Stimulated activated naive CD8-positive, alpha-beta T cell treated with anti-CD3 and anti-CD28 coated beads, Interleukin-15, Interleukin-2, amounts not matched to agents 100 ng/mL and 50 ng/mL, for 24 hours (primary cell): ENCODE data around the gene TOX2.
A peak's percentile ranks its signal among the peaks of the same experiment; 100 is the strongest.

Experiments used
- H3K27ac Mint-ChIP-seq: one replicate; pipeline ENCODE4 v1.8.0; 2021; ENCODE audit warnings: mild to moderate bottlenecking, mixed read lengths
- H3K27me3 Mint-ChIP-seq: one replicate; pipeline ENCODE4 v1.8.0; 2021; ENCODE audit warnings: mixed read lengths
- H3K36me3 Mint-ChIP-seq: one replicate; pipeline ENCODE4 v1.8.0; 2021; ENCODE audit warnings: low read depth, mixed read lengths
- H3K4me1 Mint-ChIP-seq: one replicate; pipeline ENCODE4 v1.8.0; 2021; ENCODE audit warnings: low read depth, mixed read lengths
- H3K4me3 Mint-ChIP-seq: one replicate; pipeline ENCODE4 v1.8.0; 2021; ENCODE audit warnings: mild to moderate bottlenecking, mixed read lengths
- H3K9me3 Mint-ChIP-seq: one replicate; pipeline ENCODE4 v1.8.0; 2021; ENCODE audit warnings: mixed read lengths

TOX2 gene

DNA sequence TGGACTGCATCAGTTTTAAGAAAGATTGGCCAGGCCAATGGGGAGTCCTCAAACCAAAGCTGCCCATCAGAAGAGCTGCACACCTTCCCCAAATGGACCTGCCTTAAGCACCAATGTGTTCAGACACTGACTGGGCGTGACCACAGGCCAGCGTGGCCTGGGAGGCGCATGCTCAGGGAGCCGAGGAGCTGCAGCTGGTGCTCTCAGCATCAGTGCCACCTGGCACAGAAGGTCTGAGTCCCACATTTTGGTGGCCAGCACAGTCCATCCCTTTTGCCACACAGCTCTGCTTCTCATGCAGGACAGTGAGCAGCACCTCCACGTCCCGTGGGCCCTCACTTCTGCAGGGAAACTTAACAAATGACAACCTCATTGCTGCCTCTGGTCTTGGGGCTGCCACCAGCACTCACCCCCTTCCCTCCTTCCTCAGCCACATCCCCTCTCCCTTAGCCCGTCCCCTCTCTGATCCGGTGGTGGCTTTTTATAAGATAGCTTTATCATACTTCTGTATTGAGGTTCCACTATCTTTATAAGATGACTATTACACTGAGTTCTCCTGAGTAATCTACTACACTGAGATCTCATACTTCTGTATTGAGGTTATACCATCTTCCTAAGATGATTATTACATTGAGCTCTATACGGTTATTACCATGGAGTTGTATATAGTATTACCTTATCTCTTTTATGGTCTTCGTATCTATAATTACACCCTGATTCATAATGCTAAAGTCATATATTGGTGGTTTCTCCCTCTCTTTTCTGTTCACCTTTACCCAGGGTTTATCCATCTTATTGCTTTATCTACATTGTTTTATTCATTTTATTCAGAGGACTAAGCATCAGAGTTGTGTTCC lies 109.1 kb downstream of the TOX2 start:
- no peak overlapping the region for H3K4me3 Mint-ChIP-seq
- H3K27me3 Mint-ChIP-seq = peaks cover 19% of the 10 kb centered on the region
- peaks cover 30% of the 10 kb centered on the region for H3K4me1 Mint-ChIP-seq
- H3K36me3 Mint-ChIP-seq = no peaks in the 10 kb centered on the region
- no peaks in the 10 kb centered on the region for H3K9me3 Mint-ChIP-seq
- peak overlapping the region; percentile 31 for H3K27ac Mint-ChIP-seq

DNA sequence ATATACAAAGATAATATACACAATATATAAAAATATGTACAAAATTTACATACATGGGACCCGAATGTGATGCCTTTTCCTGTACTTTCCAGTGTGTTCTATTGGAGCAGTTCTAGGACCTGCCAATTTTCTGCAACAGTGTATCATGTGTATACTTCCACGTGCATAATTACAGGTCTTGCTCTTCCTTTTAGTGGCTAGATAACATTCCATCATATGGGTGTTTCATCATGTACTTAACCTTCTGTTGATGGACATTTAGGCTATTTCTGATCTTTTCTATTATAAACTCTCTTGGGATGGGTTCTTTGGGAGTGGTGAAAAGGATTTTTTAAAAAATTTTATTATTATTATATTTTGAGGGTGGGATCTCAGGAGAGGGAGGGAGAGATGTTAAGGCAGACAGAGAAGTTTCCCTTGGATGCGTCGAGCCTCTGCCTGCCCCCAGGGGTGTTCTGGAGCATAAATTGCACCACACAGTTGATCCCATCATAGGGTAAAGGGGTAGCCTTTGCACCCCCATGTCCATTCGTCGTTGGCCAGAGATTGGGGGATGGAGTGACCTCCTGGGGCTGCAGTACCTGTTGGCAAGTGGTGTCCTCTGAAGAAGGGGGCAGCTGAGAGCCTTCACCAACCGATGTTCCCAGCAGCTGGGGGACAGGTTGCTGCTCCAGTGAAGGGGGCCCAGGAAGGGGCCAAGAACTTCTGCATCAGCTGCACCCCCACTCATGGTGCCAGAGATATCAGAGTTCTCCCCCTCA lies 110.3 kb downstream of the TOX2 start:
- H3K36me3 Mint-ChIP-seq = no peaks in the 10 kb centered on the region
- H3K4me3 Mint-ChIP-seq = no peak overlapping the region
- peaks cover 22% of the 10 kb centered on the region for H3K27me3 Mint-ChIP-seq

DNA sequence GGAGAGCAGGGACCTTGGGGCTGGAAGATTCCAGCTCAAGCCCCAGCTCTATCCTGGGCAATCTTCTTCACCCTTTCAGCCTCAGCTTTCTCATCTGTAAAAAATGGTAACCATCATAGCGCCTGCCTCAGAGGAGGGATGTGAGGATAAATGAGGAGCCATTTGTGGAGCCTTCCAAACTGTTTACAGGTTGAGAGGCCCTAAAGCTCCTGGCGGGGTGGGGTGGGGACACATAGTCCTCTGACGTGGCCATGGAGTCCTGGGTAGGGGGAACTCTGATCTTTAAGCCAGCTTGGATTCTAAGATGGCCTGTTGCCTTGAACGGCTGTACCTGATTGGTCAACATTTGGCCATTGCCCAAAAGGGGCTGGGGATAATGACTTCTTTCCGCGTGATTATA lies 111.1 kb downstream of the TOX2 start:
- peaks cover 24% of the 10 kb centered on the region for H3K27me3 Mint-ChIP-seq
- H3K27ac Mint-ChIP-seq = no peak overlapping the region
- H3K4me3 Mint-ChIP-seq = no peak overlapping the region
- H3K4me1 Mint-ChIP-seq = peaks cover 29% of the 10 kb centered on the region
- H3K36me3 Mint-ChIP-seq = no peaks in the 10 kb centered on the region
- no peaks in the 10 kb centered on the region for H3K9me3 Mint-ChIP-seq

More for the DNA sequence above, 110.3 kb downstream of the TOX2 start:
- Mint-ChIP-seq H3K4me1 (peaks cover 30% of the 10 kb centered on the region), H3K9me3 (no peaks in the 10 kb centered on the region), H3K27ac (no peak overlapping the region)

DNA sequence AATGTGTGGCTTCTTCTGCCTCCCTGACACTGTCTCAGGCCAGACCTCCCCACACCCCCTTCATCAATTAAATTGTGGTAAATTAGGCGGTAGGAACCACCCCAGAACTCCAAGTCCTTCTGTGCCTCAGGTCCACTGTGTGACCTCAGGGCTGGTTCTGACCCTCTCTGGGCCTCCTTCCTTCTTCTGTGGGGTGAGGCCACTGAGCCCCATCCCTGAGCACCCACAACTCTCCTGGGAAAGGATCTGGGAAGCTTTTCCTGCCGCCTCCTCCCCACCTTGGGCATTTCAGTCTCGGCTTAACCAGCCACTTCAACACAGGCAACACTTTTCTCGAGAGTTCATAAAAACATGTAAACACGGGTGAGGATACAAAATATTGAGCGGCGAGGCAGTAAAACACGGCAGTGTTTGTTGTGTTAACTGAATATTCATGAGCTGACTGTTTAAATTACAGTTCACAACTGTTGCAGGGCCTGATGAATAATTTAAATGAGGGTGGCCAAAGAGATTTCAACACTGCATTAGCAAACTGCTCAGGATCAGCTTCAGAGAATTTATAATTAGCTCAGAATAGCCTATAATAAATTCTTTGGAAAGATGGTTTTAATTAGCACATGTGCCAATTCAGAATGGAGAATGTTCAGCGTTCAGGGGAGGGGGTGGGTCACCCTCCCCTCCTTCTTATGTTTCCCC lies 112.1 kb downstream of the TOX2 start:
- Mint-ChIP-seq H3K4me3 (no peak overlapping the region), H3K9me3 (no peaks in the 10 kb centered on the region), H3K36me3 (no peaks in the 10 kb centered on the region), H3K27me3 (peaks cover 19% of the 10 kb centered on the region), H3K27ac (no peak overlapping the region), H3K4me1 (peaks cover 20% of the 10 kb centered on the region)

DNA sequence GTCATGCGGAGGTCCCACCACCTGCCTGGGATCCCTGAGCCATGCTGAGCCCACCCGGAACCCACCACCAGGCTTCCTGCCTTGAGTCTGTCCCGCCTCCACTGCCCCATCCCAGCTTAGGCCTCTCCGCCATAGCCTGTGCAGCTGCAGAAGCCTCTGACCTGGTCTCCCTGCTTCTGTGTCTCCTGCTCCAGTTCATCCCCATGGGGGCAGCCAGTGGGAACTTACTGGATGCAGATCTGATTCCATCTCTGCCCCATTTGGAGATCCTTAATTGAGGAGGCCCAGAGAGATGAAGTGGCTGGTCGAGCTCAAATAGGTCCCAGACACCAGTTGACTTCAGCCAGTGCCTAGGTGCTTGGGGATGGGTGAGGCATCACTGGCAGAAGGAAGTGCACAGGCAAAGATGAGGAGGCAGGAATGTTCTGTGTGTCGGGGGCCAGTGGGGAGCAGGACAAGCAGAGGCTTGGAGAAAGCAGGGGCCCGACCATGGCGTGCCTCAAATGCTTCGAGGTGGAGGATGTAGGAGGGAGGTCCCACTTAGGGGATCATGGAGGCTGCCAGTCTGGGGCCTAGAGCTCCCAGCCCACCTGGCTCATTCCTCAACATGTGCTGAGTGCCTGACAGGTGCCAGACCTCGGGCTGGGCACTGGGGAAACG lies 112.8 kb downstream of the TOX2 start:
- Mint-ChIP-seq H3K36me3 (no peaks in the 10 kb centered on the region), H3K4me1 (peaks cover 20% of the 10 kb centered on the region), H3K27me3 (peaks cover 18% of the 10 kb centered on the region), H3K27ac (no peak overlapping the region), H3K4me3 (no peak overlapping the region), H3K9me3 (no peaks in the 10 kb centered on the region)

DNA sequence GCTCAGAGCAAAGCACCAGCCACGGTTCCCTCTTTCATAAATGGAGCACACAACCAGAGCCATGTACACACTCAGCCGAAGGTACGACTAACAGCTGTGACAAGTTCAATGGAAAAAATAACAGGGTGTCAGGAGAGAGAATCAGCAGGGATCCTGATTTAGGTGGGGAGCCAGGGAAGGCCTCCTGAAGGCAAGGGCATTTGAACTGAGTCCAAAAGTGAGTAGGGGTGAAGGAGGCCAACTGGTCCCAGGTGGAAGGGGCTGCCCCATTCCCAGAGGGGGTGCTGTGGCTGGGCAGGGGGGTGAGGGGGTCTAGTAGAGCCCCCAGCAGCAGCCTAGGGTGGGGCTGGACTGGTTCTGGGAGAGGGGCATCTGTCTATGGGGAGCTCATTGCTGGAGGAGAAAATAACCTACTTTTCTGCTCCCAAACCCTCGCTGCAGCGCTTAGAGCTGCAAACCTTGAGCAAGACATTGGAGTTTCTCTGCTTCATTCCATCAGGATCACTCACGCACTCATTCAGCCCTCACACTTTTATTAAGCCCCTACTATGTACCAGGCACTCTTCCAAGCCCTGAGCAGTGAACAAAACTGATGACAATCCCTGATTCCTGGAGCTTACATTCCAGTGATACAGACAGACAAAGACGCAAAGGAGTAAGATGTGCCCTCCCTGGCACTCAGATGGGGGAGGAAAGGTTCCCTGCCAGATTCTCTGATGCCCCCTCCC lies 113.5 kb downstream of the TOX2 start:
- Mint-ChIP-seq H3K9me3 (no peaks in the 10 kb centered on the region), H3K27ac (no peak overlapping the region), H3K27me3 (peaks cover 13% of the 10 kb centered on the region), H3K4me3 (no peak overlapping the region), H3K4me1 (peaks cover 24% of the 10 kb centered on the region), H3K36me3 (no peaks in the 10 kb centered on the region)

DNA sequence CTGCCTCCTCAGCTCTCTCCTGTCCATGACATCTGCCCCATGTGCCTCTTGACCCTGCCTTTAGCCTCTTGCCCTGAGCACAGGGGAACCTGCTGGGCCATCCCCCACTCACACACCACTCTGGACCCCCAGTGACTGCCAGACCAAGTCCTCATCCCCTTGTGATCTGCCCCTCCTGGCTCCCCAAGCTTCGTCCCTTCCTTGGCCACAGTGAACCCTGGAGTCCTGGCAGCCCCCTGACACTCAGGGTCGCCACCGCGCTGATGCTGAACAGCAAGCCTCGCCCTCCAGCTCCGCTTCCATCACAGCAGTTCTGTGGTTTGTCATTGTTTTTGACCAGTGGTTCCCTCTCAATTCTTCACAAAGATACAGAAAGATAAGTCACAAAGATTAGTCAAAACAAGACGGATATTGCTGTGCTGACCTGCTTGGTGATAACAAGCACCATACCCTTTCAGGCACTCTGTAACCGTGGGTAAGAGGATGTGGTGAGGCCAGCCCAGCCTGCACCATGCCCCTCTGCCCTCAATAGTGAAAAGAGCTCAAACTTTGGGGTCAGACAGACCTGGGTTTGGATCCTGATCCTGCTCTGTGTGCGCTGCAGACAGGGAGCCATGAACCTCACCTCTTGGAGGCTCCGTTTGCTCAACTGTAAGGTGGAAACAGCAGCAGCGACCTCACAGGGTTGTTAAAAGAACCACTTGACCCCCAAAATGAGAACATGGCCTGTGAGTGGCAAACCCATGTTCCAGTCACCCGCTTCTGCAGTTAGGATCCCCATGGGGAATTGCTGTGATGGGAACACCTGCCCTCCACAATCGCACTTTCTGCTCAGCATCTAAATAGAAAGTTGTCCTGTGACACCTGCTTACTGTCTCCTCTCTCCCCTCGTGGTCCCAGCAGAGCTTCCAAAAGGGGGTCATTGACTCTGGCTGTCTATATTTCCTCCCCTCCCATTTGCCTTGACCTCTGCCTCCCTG lies 114.5 kb downstream of the TOX2 start:
- Mint-ChIP-seq H3K36me3 (no peaks in the 10 kb centered on the region), H3K9me3 (no peaks in the 10 kb centered on the region), H3K4me3 (no peak overlapping the region), H3K27ac (peak overlapping the region; percentile 56), H3K4me1 (peaks cover 29% of the 10 kb centered on the region), H3K27me3 (peaks cover 13% of the 10 kb centered on the region)

DNA sequence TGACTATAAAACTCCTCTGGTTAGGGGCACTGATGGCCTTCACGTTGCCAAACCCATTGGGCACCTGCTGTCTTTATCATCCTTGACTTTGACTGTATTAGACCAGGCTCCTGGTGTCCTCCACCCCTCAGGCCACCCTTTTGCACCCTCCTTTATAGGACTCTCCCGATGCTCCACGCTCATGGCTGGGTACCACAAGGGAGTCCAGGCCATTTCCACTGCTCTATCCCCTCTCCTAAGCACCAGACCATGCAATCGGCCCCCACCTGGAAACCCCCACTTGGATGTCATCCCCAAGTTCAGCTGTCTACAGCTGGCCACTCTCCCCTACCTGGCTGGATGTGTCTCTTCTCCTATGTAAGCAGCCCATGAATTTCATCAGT lies 115.2 kb downstream of the TOX2 start:
- H3K27ac Mint-ChIP-seq = no peak overlapping the region
- peaks cover 32% of the 10 kb centered on the region for H3K4me1 Mint-ChIP-seq
- H3K36me3 Mint-ChIP-seq = no peaks in the 10 kb centered on the region
- H3K4me3 Mint-ChIP-seq = no peak overlapping the region
- peaks cover 14% of the 10 kb centered on the region for H3K27me3 Mint-ChIP-seq
- H3K9me3 Mint-ChIP-seq = no peaks in the 10 kb centered on the region

DNA sequence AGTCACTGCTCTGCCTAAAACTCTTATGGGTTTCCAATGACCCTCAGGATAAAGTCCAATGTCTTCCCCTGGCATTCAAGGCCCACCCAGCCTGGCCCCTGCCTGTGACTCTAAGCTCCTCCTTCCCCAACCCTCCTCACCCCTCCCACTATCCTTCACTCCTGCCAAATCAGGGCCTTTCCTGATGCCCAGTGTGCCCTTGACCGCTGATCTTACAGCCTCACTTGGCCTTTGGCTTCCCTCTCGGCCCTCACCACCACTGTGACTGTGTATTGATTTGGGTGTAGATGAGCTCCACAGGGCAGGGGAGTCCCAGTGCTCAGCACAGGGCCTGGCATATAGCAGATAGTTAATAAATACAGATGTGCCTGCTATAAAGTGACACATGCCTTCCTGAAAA lies 115.7 kb downstream of the TOX2 start:
- Mint-ChIP-seq H3K4me1 (peaks cover 33% of the 10 kb centered on the region), H3K4me3 (no peak overlapping the region), H3K27me3 (peaks cover 12% of the 10 kb centered on the region), H3K36me3 (no peaks in the 10 kb centered on the region), H3K9me3 (no peaks in the 10 kb centered on the region), H3K27ac (no peak overlapping the region)

DNA sequence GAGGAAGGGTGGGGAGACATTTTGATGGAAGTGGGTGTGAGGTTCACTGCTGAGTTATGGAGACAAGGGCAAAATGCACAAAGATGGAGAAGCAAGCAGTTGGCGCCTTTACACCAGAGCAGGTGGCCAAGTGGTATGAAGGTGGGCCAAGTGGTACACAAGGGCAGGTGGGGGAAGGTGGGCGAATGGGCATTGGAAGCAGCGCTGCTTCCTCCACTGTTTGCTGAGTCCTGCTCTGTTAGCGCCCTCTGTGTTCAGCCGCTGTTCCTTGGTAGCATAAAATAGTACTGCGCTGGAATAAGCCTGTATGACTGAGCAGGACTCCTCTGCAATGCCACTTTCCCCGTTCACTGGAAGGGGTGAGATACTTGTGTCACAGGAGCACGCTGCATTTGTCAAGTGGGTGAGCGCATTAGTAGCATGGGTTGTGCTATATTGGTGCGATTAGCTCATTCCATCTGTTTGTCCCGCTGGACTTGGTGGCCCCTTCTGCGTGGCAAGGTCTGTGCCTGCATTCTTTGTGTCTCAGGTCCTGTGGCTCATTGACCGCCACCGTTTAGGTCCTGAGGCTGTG lies 116.4 kb downstream of the TOX2 start:
- Mint-ChIP-seq H3K4me1 (peaks cover 33% of the 10 kb centered on the region), H3K4me3 (no peak overlapping the region), H3K27me3 (peaks cover 12% of the 10 kb centered on the region), H3K27ac (no peak overlapping the region), H3K36me3 (no peaks in the 10 kb centered on the region), H3K9me3 (no peaks in the 10 kb centered on the region)

DNA sequence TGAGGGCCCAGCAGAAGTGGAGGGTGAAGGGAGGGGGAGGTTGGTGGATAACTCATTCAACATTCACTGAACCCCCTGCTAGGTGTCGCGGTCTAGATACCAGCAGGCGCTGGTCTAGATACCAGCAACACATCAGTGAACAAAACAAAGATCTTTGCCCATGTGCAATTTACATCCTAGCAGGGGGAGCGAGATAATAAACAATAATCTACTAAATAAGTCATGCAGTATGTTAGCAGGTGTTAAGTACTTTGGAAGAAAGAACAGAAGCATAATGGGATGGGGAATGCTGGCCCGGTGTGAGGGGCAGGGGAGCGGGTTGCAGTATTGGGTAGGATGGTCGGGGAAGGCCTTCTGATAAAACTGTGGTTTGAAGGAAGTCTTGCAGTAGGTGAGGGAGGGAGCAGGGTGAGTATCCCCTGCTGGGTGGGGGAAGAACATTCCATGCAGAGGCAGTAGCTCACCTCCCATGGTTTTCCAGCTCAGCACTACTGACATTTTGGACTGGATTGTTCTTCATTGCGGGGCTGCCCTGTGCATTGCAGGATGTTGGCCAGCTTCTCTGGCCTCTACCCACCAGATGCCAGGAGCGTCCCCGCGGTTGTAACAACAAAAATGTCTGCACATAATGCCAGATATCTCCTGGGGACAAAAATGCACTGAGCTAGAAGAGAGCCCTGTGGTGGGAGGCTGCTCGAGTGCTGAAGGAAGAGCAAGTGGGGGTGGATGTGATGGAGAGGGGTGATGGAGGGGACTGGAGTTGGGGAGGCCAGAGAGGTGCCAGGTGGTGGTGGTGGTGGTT lies 117.3 kb downstream of the TOX2 start:
- Mint-ChIP-seq H3K4me3 (no peak overlapping the region), H3K27me3 (peaks cover 12% of the 10 kb centered on the region), H3K4me1 (peaks cover 33% of the 10 kb centered on the region), H3K9me3 (no peaks in the 10 kb centered on the region), H3K36me3 (no peaks in the 10 kb centered on the region), H3K27ac (no peak overlapping the region)

DNA sequence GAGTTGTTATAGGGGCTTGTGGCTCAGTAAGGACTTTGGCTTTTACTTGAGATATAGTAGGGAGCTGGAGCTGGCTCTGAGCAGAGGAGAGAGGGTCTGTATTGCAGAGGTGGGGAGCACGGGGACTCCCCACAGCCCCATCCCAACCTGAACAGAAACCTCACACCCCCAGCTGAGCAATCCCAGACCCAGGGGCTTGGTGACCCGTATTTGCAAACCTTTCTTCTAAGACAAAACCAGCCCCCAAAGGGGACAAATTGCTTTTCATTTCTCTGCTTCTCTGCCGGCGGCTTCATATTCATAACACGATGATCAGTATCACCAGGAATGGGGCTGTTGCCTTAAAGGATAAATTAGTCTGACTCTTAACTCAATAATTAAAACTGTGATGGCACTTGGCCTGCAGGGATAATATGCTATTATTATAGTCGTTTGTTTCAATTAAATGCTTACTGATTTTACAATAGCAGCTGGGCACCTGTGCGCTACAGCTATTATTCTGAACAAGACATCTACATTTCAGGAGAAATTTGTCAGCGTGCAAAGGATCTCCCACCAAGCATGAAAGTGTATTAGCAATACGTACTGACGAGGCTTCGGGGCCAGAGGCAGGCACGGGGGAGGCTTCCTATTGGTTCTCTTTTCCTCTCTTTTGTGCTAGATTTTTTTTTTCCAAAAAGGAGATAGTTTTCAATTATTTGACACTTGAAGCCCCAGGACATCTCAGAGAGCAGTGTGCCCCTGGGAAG lies 118.1 kb downstream of the TOX2 start:
- H3K4me1 Mint-ChIP-seq = peaks cover 33% of the 10 kb centered on the region
- H3K36me3 Mint-ChIP-seq = no peaks in the 10 kb centered on the region
- H3K27ac Mint-ChIP-seq = peak overlapping the region; percentile 54
- no peaks in the 10 kb centered on the region for H3K9me3 Mint-ChIP-seq
- peaks cover 15% of the 10 kb centered on the region for H3K27me3 Mint-ChIP-seq
- H3K4me3 Mint-ChIP-seq = no peak overlapping the region
